Ovary (tissue), 3 donors: ENCODE measurements around the gene DPP4.

Experiments
- CTCF ChIP-seq, 3 donors: fragments of 450-650 bp in 2 of 3; fragments of 200-600 bp in 1 of 3; IDR thresholded peaks; one replicate each; pipeline versions ENCODE4 v1.5.1 to v1.8.0; 2016 to 2022; ENCODE audit warnings: antibody characterized with exemption in 3 of 3, mild to moderate bottlenecking in 1 of 3
- EP300 ChIP-seq: sonication (generic); formaldehyde crosslinking; IDR thresholded peaks from one replicate; pipeline ENCODE4 v1.6.1; 2017; ENCODE audit warnings: antibody characterized with exemption
- POLR2A ChIP-seq: fragments of 450-650 bp; IDR thresholded peaks from one replicate; pipeline ENCODE4 v1.6.1; 2017; ENCODE audit warnings: antibody characterized with exemption, mild to moderate bottlenecking, moderate library complexity
- donor health status: DM: no; HTN: no; CAD: no.

- no peak for TF ChIP-seq CTCF (IDR thresholded peaks at IDR 0.05)
- TF ChIP-seq POLR2A = no peak
- no peak for TF ChIP-seq EP300
Observed at GRCh38 chr2:161983866-161984265, 90.1 kb downstream of the DPP4 start.
